NCI-H526 (cell line): ENCODE data around the gene IPCEF1.
A peak's percentile ranks its signal among the peaks of the same experiment; 100 is the strongest.
"Not testable (repeated sequence)": the region's sequence is repeated elsewhere in the genome, so short reads cannot be mapped to it uniquely, and the experiment has no call there.

Experiments used
- DNase-seq, 2 experiments: peaks; one replicate each; lab custom pipeline; 2025; lab: John Stamatoyannopoulos, UW

Gene IPCEF1

GRCh38 chr6:154246723-154247118 is 109.9 kb downstream of the IPCEF1 start:
- DNase-seq, result peak; percentile 82 to 88

GRCh38 chr6:154245506-154245905 is 111.1 kb downstream of the IPCEF1 start:
- no peak for DNase-seq

- peak in 1 of 2 experiments; percentile 9 for DNase-seq
Measured at GRCh38 chr6:154243793-154244750, 112.5 kb downstream of the IPCEF1 start.

- no peak for DNase-seq
Measured at GRCh38 chr6:154242617-154243357, 113.8 kb downstream of the IPCEF1 start.

GRCh38 chr6:154241581-154241980 is 115.0 kb downstream of the IPCEF1 start:
- no peak for DNase-seq

- DNase-seq, result not testable (repeated sequence)
Measured at GRCh38 chr6:154241061-154241460, 115.5 kb downstream of the IPCEF1 start.

- no peak for DNase-seq
Measured at GRCh38 chr6:154239392-154239791, 117.2 kb downstream of the IPCEF1 start.

GRCh38 chr6:154238831-154239230 is 117.8 kb downstream of the IPCEF1 start:
- no peak for DNase-seq

- no peak for DNase-seq
Measured at GRCh38 chr6:154236646-154237301, 119.8 kb downstream of the IPCEF1 start.

- no peak for DNase-seq
Measured at GRCh38 chr6:154234019-154234772, 122.4 kb downstream of the IPCEF1 start.

GRCh38 chr6:154233383-154233782 is 123.2 kb downstream of the IPCEF1 start:
- no peak for DNase-seq

- DNase-seq, result no peak
Measured at GRCh38 chr6:154232013-154232910, 124.3 kb downstream of the IPCEF1 start.

GRCh38 chr6:154230910-154231595 is 125.5 kb downstream of the IPCEF1 start:
- DNase-seq, result no peak

- DNase-seq, result no peak
Measured at GRCh38 chr6:154230393-154230792, 126.2 kb downstream of the IPCEF1 start.

- DNase-seq, result peak in 1 of 2 experiments; percentile 3
Measured at GRCh38 chr6:154229786-154230185, 126.8 kb downstream of the IPCEF1 start.

- no peak for DNase-seq
Measured at GRCh38 chr6:154228521-154228905, 128.1 kb downstream of the IPCEF1 start.

GRCh38 chr6:154227862-154228520 is 128.6 kb downstream of the IPCEF1 start:
- no peak for DNase-seq

GRCh38 chr6:154226461-154226860 is 130.1 kb downstream of the IPCEF1 start:
- no peak for DNase-seq

- DNase-seq, result no peak
Measured at GRCh38 chr6:154223296-154223695, 133.3 kb downstream of the IPCEF1 start.
